GM21390 (cell line): ENCODE results near the gene RNF220.

Source experiments
- ATAC-seq: cut with Tn5 transposase; IDR thresholded peaks from one replicate; pipeline ENCODE4 v1.9.1; 2021; ENCODE audit not compliant: unreplicated experiment

Gene RNF220

GRCh38 chr1:44406737-44407429 lies 1.8 kb downstream of the RNF220 start:
- no peak for ATAC-seq

DNA sequence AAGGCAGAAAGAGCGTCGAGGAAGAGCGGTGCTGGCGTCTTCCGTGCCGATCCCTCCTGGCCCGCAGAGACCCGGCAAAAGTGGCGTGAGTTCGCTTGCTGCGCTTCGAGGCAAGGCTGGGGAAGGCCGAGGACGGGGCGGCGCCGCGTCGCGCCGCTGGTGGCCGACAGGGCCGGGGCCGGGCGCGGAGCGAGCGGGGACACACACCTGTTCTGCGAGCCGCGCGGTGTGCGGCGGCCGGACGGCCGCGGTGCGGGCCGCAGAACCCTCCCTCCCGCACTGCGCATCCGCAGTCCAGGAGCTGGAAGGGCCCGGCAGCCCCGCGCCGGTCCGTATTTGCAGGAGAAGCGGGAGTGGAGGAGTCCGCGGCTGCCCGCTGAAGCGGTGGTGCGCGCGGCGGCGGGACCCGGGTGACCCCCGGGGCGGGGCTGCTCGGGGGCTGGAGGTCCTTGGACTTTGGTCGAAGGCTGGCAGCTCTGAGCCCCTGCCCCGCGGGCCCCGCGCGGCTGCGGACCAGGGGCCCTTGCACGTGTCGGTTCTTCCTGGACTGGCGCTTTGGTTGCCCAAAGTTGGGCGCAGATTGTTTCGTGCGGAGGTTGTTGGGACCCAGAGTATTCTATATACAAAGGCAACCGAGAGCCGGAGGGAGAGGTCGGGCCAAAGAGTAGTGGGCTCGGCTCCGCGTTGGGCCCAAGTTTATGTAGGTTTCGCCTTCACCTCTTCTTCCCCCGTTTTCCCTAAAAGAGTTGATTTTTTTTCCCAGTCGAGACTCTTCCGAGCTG lies 2.6 kb downstream of the RNF220 start:
- no peak for ATAC-seq

DNA sequence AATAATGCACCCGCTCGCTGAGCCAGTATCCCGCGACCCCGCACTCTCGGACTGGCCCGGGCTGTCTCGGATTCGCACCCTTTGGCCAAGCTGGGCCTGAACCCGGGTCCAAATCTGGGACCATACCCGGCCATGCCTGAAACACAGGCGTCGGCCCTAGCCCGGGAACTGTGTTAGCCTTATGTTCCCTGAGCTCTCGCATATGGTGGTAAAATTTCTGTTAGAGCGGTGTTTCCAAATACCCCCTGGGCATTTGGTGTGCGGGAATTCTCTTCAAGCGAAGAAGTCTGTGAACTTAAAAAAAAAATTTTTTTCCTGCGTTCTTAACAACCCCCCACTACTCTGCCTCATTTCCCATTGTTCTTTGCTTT lies 3.1 kb downstream of the RNF220 start:
- ATAC-seq: no peak

DNA sequence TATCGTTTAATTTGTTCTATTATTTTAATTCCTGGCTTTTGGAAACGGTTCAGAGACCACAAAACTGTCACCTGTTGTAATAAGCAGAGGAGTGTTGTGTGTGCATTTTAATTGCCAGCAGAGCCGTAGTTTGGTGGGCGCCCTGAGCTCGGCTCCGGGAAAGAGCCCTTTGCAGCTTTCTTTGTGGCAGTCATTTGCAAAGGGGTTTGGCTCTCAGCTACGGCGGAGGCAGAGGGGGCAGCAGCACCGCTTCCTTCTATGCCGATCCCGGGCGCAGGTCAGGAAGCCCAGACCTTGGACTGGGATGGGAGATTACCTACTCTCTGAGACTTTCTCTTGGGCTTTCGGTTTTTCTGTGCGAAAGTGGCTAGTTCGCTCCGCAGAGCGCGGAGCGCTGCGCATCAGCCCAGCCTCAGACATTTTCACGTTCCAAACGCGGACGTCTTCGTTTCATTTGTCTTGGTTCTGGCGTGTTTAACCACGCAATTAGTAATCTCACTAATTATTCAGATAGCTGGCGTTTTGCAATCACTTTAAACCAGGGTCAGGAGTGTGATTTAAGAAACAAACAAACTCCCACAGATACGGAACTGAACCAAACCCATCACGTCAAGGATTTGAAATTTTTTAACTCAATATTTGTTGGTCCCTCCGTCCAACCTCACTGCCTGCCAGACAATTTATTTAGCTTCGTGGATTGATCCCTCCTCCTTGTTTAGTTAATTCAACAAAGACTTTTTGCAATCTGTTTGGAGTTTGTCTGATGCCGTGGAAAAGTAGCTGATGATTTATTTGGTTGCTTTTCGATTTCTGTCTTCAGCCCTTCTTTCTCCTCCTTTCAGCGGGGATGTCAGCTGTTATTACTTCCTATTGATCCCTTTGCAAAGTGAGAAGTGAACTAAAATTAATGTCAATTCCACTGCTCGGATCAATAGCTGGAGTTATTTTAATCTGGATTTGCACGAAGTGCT lies 3.9 kb downstream of the RNF220 start:
- ATAC-seq: no peak

DNA sequence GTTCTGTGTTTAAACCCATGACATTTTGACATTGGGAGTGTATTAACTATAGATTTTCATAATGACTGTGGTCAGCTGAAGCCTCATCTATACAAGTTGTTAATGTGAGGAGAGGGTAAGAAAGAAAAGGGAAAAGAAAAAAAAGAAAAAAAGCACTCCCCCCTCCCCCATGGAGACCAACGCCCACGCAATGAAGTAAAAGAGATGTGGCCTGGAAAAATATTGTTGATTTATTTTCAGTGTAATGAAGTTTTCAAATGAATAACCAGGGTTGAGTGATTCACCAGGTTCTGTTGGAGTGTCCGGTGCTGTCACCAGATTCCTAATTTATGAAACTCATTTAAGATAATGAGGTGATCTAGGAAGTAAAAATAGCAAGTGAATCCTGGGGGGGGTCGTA lies 4.7 kb downstream of the RNF220 start:
- no peak for ATAC-seq

GRCh38 chr1:44411861-44412260 lies 6.8 kb downstream of the RNF220 start:
- no peak for ATAC-seq

DNA sequence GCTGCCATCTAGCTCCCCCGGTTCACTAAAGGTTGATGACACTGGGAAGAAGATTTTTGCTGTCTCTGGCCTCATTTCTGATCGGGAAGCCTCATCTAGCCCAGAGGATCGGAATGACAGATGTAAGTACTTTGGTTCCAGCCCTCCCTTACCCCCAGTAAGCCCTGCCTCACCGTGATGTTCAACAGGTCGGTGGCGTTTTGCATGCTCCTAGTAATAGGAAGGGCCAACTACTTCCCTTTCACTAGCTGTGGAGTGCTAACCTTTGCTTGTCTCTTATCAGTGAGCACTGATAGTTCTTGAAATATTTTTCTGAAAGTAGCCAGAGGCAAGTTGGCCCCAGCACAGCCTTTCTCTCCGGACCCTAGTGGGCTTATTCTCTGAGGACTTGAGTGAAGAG lies 7.5 kb downstream of the RNF220 start:
- ATAC-seq: no peak

DNA sequence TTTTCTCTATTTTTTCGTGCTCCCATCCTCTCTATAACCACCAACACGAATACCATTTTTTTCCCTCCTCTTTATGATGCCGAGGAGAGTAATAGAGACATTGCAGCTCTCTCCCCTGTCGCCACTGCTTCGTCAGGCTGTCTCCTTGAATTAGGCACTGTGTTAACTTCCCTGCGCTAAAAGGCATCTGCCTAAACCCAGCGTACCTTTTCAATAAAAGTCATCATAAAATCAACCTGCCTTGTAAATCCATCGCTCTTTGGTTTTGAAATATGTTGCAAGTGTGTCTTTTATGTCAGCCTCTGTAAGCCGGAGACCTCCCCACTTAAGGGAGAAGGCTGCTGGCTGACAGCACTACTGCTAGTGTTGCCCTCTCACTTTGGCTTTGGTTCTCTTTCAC lies 8.7 kb downstream of the RNF220 start:
- ATAC-seq: no peak

DNA sequence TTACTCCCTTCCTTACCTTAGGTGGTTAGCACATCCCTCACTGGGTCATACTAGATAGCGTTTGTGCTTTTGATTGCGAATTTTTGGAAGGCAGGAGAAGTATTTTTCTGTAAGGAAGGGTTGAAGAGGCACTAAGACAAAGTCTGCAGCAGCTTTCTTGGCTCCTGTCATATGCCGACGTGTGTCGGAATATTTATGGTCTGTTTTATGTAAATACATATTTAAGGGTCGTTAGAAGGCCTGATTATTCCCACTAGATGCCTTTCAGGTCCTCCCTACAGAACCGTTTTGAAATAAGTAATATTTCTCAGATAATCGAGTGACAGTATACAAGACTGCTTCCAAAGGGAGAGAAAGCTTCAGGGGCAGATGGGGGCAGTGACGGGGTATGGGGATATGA lies 10.0 kb downstream of the RNF220 start:
- ATAC-seq: no peak

- no peak for ATAC-seq
Measured at GRCh38 chr1:44416408-44416807, 11.4 kb downstream of the RNF220 start.

DNA sequence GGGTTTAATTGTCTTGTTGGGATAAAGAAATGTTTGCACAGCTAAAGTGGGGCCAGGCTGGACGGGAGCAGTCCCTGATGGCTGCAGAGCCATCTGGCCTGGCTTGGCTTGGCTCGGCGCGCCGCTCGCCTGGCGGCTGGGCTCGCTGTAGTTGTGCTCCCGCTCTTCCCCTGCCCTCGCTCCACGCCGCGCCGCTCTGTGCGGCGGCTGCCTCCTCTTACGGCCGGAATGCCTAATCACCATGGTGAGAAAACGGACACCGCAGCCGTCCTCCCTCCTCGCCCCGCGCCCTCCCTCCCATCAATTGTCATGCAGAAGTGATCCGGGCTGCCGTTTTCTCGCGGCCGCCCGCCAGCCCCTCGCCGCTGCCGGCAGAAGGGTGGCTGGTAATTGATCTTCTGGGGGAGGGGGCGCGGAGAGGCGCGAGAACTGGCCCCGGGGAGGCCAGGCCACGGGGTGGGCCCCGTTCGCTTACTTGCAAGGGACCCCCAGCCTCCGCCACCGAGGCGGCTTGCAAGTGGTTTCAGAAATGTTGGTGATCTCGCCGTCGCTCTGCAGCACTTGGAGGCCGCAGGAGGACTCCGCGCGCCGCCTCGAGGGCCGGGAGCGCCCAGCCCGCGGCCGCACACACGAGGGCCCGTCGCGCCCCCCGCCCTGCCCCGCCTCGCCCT lies 12.4 kb downstream of the RNF220 start:
- no peak for ATAC-seq

DNA sequence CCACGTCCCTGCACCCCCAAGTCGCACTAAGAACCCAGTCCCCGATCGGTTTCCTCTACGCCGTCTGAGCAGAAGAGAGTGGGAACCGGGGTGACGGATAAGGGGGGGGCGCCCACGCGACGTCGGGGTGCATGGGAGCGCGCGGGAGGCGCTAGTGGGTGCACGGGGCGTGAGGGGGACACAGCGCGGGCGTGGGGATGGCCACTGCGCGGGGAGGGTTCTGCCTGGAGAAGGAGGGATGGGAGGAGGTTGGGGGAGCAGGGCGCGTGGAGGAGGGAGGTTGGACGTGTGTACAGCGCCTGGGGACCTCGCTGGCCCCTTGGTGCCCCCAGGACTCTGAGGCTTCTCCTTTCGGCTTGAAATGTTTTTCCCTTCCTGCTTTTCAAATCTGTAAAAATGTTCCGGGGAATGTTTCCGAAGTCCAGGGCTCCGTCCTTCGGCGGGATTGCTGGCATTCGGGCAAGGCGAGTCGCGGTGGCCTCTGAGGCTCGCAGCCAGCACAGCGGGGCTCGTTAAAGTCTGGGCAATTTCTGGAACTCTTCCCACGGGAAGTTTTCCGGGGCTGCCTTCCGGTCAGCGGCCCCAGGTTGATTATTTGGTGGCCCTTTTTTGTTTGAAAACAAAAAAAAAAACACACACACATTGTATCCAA lies 13.1 kb downstream of the RNF220 start:
- ATAC-seq: no peak

- ATAC-seq: no peak
Measured at GRCh38 chr1:44419901-44420300, 14.8 kb downstream of the RNF220 start.

DNA sequence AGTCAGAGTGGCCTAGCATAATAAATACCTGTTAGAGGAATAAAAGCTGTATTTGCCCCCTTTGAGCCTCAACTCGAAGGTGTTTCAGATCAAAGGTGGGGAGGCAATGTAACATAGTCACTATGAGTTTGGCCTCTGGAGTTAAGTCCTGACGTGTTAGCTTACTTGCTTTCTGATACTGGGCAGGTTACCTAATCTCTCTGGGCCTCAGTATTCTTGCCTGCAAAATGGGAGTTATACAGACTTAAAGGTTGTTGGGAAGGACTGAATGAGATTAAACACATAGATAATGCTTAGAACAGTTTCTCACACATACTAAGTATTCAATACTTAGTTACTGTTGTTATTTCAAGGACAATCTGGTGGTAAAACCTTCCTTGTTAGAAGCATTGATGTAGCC lies 15.5 kb downstream of the RNF220 start:
- no peak for ATAC-seq

GRCh38 chr1:44421446-44421884 lies 16.4 kb downstream of the RNF220 start:
- ATAC-seq: no peak

- no peak for ATAC-seq
Measured at GRCh38 chr1:44422161-44422560, 17.1 kb downstream of the RNF220 start.

- ATAC-seq: no peak
Measured at GRCh38 chr1:44423591-44424537, 18.8 kb downstream of the RNF220 start.

GRCh38 chr1:44424747-44425146 lies 19.7 kb downstream of the RNF220 start:
- no peak for ATAC-seq

DNA sequence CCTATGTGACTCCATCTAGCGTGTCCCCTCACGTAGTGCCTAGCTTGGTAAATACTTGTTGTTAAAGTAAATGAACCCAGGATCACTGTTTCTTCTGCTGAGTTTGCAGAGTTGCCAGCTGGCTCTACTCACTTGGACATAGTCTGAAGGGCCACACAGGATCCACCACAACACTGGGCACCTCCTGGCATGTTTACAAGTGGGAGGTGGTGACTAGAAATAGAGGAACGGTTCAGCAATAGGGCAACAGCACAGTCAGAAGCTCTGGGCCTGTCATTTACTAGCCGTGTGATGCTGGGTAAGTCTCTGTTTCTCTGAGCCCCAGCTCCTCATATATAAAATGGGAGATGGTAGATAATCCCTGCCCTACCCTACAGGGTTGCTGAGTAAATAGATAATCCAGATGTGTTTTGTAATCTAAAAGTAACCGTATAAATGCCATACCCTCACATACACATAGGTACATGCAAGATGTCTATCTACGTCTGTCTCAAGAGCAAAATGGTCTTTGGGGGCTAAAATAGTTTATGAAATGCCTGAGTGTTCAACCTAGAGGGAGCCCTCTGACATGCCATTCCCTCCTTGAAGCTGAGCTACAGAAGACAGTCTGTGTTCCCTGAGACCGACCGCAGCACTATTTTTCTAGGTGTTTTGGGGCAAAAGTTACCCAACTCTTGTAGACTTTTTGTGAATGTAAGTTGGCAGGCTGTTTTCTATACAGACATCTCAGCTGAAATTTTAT lies 20.5 kb downstream of the RNF220 start:
- no peak for ATAC-seq
